ENCODE measurements around the gene MPZL2.

MPZL2 gene

DNA sequence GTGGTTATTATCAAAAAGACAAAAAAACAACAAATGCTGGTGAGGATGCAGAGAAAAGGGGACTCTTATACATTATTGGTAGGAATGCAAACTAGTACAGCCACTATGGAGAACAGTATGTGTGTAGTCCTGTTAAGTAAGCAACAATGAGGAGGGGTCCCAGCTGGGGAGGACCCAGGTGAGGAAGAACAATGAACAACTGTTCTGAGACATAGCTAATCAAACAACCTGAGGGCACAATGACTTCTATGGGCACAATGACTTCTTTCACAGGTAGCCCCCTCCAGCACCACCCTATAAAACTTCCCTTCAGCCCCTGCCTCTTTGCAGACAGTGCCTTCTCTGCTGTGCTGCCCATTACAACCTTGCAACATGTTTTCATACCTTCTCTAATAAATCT, 44.9 kb downstream of the MPZL2 start:
- no peak for DNase-seq

DNA sequence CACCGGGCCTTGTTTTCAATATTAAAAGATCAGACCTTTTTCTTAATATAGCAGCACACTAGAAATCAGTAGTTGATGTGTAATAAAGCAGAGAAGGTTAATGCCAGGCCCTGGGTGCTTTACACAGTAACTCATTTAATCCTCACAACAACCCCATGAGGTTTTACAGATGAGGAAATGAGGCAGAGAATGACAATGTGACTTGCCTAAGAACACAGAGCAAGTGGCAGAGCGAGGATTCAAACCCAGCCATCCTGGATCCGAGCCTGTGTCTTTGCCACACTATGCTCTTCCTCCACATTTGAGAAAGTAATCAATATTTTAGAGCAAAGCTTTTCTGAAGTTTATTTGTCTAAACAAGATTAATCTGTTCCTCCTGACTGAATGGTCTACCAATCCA, 46.5 kb downstream of the MPZL2 start:
- no peak for DNase-seq

DNA sequence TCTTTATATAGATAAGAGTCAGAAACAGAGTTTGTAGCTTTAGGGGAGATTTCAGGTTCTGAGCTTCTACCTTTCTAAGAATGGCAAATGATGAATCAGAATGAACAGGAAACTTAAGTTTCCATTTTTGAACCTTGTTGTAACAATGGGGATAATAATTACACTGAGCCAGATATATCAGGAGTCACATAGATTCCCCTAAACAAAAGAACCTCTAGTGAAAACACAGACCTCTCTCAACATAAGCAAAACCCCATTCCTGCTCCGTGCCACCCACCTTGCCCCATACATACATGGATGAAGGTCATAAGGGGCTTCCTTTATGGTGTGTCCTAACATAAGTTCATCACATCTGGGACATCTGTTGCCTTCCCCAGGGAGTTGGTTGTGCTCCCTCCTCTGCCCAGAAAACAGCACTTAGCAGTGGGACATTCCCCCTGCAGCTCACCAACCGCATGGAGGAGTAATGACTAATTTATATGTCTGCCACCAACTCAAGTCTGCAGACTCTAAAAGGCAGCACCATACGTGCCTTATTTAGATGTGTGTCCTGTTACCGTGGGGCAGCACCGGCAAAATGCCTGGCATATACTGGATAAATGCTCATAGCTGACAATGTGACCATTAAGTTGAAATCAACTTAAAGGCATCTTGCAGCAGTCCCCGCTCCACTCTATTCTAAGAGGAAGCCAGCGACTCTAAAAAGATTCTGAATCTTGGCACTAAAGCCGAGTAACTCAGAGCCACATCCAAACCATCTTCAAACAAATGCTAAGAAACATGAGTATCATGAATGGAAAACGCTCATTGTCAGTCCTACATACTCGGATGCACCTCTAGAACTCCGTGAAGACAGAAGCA, 47.2 kb downstream of the MPZL2 start:
- DNase-seq = no peak

DNA sequence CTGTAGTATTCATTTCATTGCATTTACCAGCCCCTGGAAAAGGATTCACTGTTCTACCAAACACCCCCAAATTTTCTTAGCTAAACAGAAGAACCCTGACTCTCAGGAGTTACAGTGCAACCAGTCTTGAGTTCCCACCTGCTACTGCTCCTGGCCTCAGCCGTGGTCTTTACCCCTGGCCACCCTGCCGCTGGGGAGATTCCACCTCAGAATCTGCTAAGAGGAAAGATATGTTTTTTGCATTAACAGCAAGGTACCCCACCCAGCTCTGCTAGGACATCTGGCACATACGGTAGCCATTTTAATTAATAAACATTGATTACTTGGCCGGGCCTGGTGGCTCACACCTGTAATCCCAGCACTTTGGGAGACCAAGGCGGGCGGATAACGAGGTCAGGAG, 48.3 kb downstream of the MPZL2 start:
- no peak for DNase-seq

DNA sequence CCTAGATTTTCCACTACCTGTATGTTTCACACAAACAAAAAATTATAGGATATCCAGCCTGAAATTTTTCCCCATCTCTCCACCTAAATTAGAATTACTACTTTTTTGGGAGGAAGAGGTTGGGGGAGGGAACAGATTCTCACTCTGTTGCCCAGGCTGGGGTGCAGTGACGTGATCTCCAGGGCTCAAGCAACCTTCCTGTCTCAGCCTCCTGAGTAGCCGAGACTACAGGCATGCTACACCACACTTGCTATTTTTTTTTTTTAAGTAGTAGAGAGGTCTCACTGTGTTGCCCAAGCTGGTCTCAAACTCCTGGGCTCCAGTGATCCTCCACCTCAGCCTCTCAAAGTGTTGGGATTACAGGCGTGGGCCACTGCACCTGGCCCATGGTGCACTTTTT, 48.8 kb downstream of the MPZL2 start:
- no peak for DNase-seq

DNA sequence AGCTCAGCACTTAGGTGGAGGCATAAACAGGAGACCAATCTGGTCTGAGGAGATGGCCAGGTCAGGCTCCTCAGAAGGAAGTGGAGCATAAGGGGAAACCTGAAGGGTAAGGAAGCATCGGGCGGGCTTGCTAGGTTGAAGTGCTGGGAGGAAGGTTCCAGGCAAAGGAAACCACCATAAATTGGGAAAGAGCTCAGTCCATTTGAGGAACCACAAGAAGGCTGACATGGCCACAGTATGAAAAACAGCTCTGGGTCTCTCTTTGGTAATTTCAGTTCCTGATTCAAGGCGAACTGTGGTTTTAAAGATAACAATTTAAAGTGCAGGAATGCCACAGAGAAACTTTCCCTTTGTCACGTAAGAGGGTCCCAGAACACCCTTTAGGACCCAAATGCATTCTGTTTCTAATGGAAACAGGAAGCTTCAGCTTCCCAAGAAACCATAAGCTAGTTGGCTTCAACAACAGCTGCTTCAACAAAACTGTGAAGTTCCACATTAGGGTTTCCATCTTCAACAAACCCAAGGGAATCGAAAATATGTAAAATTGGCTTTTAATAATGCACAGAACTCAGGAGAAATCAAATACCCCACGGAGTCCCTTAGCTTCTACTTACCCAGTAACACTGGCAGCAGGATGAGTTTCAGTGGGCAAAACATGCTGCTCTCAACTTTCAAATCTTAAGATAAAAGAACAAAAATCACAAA, 49.7 kb downstream of the MPZL2 start:
- no peak for DNase-seq

DNA sequence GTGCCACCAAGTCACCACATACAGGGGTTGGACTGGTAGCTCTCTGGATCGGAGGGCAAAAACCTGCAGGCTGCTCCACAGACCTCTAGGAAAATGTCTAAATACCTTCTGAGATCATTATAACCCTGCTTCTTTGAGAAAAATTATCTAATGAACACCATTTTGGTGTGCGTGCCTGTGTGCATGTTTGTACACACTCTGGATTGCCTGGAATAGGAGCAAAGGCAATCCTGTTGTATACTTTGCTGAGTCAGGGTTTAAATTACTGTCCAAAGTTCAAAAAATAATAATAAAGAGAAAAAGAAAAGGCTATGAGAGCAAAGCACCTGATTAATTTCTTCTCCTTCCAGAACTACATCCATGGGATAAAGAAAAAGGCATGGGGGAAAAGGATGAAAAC, 50.3 kb downstream of the MPZL2 start:
- no peak for DNase-seq

DNA sequence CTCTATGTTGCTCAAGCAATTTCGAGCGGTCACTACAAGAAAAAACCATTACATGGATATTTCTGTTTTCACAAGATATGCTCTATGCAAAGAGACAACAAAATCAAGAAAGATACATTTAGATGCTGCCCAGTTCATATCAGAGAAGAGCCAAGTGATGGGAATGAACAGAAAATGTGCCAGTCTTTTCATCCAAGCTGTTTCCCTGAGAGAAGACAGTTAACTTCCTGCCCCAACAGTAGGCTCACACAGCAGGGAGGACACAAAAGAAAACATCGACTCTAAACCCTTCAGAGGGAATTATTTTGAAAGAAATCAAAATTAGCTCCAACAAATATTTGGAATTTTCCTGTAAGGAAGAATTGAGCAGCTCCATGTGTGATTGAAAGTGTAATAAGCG, 50.9 kb downstream of the MPZL2 start:
- DNase-seq = no peak

DNA sequence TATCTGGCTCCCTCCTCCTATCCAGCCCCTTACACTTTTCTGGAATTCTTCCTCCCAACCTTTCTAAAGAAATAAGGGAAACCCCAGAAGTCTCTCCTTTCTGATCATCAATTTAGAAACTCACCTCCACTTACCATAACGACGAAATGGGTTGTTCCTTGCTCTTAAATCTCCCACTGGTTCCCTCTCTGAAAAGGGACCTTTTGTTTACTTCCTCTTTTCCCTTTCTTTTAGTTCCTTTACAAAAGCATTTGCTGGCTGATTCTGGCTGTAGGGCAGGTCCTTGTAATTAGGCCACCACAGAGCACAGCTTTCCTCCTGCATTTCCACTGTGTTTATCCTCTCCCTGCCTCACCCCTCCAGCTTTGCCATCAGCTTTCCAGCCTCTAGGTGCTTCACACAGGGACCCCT, 51.3 kb downstream of the MPZL2 start:
- DNase-seq = no peak

DNA sequence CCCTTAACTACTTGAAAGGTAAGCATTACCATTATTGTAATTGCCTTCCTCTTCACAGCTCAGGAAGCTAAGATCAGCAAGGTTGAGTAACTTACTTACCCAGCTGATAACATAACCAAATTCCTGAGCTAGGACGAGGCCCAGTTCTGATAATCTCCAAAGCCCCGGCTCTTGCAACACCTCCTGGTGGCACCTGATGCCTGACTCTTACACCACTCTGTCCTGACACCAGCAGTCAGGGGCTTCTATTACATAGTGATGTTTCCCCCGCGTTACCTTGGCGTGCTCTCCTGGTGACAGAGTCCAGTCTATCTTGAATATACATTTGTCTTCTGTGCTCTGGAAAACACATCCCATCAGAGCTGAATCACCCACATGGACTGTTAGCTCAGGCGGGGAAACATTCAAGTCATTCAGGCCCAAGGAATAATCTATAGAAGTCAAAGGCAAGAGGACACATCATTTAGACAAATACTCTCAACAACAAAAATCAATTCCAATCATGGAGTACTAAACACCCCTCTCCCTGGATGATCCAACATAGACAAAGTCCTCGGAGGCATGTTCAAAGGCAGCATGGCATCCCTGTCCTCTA, 51.9 kb downstream of the MPZL2 start:
- DNase-seq = no peak

DNA sequence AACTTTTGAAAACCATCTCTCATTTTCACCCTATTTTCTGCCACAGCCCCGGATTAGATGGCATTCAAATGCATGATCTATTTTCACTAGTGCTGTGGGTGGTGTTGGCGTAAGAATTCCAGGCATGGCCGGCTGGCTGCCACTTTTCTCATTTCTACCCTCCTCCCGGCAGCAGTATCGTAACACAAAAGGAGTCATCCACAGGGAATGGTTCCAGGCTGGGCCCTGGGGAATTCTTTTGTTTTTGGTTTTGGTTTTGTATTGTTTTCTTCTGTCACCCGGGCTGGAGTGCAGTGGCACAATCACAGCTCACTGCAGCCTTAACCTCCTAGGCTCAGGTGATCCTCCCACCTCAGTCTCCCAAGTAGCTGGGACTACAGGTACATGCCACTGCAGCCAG, 53.1 kb downstream of the MPZL2 start:
- DNase-seq = no peak

DNA sequence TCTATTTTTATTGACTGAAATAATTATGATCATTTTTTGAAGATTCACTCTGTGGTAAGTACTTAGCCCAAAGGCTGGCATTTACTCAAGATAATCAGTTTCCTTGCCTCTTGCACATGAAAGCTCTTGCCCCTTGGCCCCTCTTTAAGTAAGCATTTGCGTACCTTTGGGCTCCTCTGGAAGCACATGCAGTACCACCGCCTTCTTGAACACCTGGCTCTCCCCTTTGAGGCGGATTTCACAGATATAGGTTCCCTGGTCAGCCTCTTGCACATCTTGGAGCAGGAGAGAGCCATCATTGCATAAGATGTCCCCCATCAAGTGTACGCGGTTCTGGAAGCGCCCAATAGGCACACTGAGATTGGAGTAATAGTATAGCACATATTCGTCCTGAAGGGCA, 53.8 kb downstream of the MPZL2 start:
- no peak for DNase-seq

DNA sequence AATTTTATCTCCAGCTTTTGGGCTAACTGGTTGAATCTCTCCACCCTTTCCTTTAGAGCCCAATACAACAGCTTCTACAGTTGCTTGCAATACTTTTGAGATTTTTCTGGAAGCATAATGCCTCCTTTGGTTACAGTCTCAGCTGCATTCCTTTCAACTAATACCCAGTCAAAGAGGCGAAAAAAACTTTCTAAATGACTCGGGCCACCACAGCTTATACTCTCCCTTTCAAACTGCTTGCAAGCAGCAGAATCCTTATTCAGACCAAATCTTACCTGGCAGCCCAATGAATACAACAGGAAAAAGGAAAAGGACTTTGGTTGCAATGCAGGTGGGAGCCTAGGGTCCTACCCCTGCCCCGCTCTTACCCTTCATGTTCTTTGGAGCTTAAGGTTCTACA, 55.1 kb downstream of the MPZL2 start:
- DNase-seq = no peak

DNA sequence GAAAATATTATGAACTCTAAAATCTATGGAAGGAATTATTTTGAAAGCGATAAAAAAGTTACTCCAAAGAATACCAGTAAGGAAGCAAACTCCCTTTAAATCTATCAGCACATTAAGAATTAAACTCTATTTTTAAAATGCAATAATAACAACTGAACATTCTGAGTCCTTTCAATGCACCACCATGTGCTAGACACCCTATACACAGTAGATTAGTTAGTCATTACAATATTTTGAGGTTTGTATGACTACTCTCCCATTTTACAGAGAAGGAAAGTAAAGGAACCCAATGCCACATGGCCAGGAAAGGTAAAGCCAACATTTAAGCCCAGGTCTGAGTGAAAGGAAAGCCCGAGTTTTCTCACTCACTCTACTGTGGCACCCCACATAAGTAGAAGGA, 57.0 kb downstream of the MPZL2 start:
- no peak for DNase-seq

DNA sequence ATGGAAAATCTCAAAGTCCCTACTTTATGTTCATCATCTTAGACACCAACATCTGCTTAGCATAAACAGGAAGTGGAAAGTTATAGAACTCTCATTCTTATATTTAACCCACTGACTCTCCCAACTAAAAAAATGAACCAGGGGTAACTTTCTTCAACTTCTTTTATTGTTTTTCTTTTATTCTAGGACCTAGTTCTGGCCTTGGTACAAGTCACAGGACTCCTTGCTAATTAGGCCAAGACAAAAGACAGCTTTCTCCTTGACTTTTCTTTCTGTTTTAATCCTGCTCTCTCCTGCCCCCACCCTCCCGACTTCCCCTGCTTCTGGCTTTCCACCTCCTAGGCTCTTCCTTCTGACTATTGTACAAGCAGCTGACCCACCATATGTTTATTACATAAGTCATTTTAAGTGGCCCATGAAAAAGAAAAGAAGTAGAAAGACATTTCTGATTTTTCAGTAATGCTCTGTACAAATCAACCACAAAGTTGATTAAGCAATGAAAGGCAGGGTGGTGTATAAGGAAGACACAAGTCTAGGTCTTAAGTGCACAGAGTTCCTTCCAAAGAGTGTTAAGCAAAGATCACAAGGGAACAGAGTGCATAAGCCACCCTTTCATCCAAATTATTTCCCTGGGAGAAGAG, 57.6 kb downstream of the MPZL2 start:
- DNase-seq = peak; percentile 12

DNA sequence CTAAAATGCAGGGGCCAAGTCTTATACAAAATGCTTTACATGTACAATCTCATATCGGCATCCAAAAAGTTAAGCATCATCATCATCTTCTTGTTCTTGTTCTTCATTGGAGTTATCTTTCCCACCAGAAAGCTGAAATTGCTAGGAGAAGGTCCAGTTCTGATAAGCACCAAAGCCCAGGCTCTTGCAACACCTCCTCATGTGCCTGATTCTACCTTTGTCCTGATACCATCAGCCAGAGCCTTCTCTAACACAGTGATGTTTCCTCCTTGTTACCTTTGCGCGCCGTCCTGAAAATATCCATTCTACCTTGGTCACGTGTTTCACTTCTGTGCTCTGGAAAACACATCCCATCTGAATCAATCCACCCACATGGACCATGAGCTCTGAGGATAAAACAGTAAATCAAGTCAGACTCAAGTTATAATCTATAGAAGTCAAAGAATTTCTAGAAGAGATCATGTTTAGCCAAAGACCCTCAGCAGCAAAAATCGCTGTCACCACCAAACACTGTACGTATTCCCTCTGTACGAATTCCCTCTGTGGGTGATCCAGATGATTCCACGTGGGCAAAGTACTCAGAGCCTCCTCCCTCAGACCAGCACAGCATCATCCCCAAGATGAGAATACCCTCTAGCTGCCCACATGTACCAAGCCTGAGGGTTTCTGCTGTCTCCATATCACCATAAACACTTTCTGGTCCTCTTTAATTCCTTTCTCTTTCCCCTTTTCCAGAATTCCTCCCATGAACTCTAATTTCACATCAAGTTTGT, 58.3 kb downstream of the MPZL2 start:
- no peak for DNase-seq

Data from right kidney (tissue), 1 donor.